Liver (tissue), 9 donors: ENCODE results near the gene ZNF205. TPM values are rescaled to one million over a fixed set of nuclear protein-coding genes. Genes with fewer than 3 reads are reported as not detected.

Source experiments
- DNase-seq: peaks from one replicate; pipeline ENCODE4 v3.0.0-alpha.2; 2017; ENCODE audit warnings: low spot score
- H3K27ac ChIP-seq, 2 donors: one replicate each; pipeline ENCODE4 v1.7.0; 2013; ENCODE audit warnings: inconsistent platforms in 2 of 2, low read length in 2 of 2, control low read depth in 1 of 2, low read depth in 1 of 2, mild to moderate bottlenecking in 1 of 2
- H3K27me3 ChIP-seq, 4 donors: one replicate each; pipeline versions ENCODE4 v1.6.1 to v1.7.0; 2013; ENCODE audit warnings: low read length in 3 of 4, inconsistent platforms in 1 of 4, mild to moderate bottlenecking in 1 of 4, moderate library complexity in 1 of 4; ENCODE audit not compliant: control insufficient read depth in 4 of 4, insufficient read depth in 4 of 4
- H3K36me3 ChIP-seq, 4 donors: one replicate each; pipeline versions ENCODE4 v1.6.1 to v1.7.0; 2013; ENCODE audit warnings: low read length in 3 of 4, mild to moderate bottlenecking in 3 of 4, low read depth in 1 of 4, moderate library complexity in 1 of 4; ENCODE audit not compliant: control insufficient read depth in 4 of 4, insufficient read depth in 3 of 4
- H3K4me1 ChIP-seq, 4 donors: one replicate each; pipeline versions ENCODE4 v1.6.1 to v1.7.0; 2013; ENCODE audit warnings: low read length in 3 of 4, mild to moderate bottlenecking in 3 of 4, moderate library complexity in 1 of 4; ENCODE audit not compliant: control insufficient read depth in 4 of 4, insufficient read depth in 4 of 4
- H3K4me3 ChIP-seq, 3 donors: one replicate each; pipeline versions ENCODE4 v1.6.1 to v1.7.0; 2013; ENCODE audit warnings: low read length in 3 of 3, control low read depth in 1 of 3, low read depth in 1 of 3, mild to moderate bottlenecking in 1 of 3
- H3K9ac ChIP-seq, 2 donors: one replicate each; pipeline ENCODE4 v1.7.0; 2013; ENCODE audit warnings: low read length in 2 of 2, mild to moderate bottlenecking in 2 of 2, moderate library complexity in 2 of 2, control low read depth in 1 of 2, low read depth in 1 of 2
- H3K9me3 ChIP-seq, 4 donors: one replicate each; pipeline versions ENCODE4 v1.6.1 to v1.7.0; 2013; ENCODE audit warnings: low read length in 3 of 4; ENCODE audit not compliant: control insufficient read depth in 4 of 4
- EGR1 ChIP-seq, 2 donors: IDR thresholded peaks; 2 replicates each; pipeline ENCODE4 v1.6.1; 2016 to 2018; ENCODE audit warnings: antibody characterized with exemption in 2 of 2, low read depth in 2 of 2
- FOXA1 ChIP-seq: IDR thresholded peaks from 2 replicates; pipeline ENCODE4 v1.6.1; 2016; ENCODE audit warnings: antibody characterized with exemption
- FOXA2 ChIP-seq: IDR thresholded peaks from 2 replicates; pipeline ENCODE4 v1.6.1; 2016; ENCODE audit warnings: antibody characterized with exemption
- GABPA ChIP-seq, 2 donors: IDR thresholded peaks in 1 of 2; conservative IDR thresholded peaks in 1 of 2; 2 replicates each; pipeline ENCODE4 v1.6.1; 2016; ENCODE audit warnings: antibody characterized with exemption in 2 of 2, mild to moderate bottlenecking in 1 of 2, moderate library complexity in 1 of 2
- HNF4A ChIP-seq, 2 donors: conservative IDR thresholded peaks; 2 replicates each; pipeline ENCODE4 v1.6.1; 2016; ENCODE audit warnings: antibody characterized with exemption in 2 of 2, mild to moderate bottlenecking in 2 of 2
- HNF4G ChIP-seq: IDR thresholded peaks from 2 replicates; pipeline ENCODE4 v1.6.1; 2016; ENCODE audit warnings: antibody characterized with exemption
- JUND ChIP-seq, 2 donors: IDR thresholded peaks; 2 replicates each; pipeline ENCODE4 v1.6.1; 2016; ENCODE audit warnings: antibody characterized with exemption in 2 of 2
- NR2F2 ChIP-seq: IDR thresholded peaks from 2 replicates; pipeline ENCODE4 v1.6.1; 2016; ENCODE audit warnings: antibody characterized with exemption
- RAD21 ChIP-seq, 2 donors: IDR thresholded peaks; 2 replicates each; pipeline ENCODE4 v1.6.1; 2016; ENCODE audit warnings: antibody characterized with exemption in 2 of 2, mild to moderate bottlenecking in 2 of 2
- RXRA ChIP-seq, 2 donors: IDR thresholded peaks; 2 replicates each; pipeline ENCODE4 v1.6.1; 2017 to 2018; ENCODE audit warnings: antibody characterized with exemption in 2 of 2, mild to moderate bottlenecking in 1 of 2
- SP1 ChIP-seq: IDR thresholded peaks from 2 replicates; pipeline ENCODE4 v1.6.1; 2018; ENCODE audit warnings: antibody characterized with exemption, mild to moderate bottlenecking
- TAF1 ChIP-seq: conservative IDR thresholded peaks from 2 replicates; pipeline ENCODE4 v1.6.1; 2016; ENCODE audit warnings: antibody characterized with exemption, mild to moderate bottlenecking
- YY1 ChIP-seq: IDR thresholded peaks from 2 replicates; pipeline ENCODE4 v1.6.1; 2016; ENCODE audit warnings: antibody characterized with exemption, mild to moderate bottlenecking
- WGBS: extraction: QIAGEN DNeasy Blood & Tissue Kit; methylation state at CpG from one replicate; pipeline ENCODE4 v1.1.7; 2013; 5-methylcytosine and 5-hydroxymethylcytosine counted together
- polyA plus RNA-seq, 2 donors: library from polyadenylated mRNA; stranded (reverse) in 1 of 2; unstranded in 1 of 2; fragments of 200-250 nt in 1 of 2; fragments of >200 nt in 1 of 2; fragmentation: Nextera tagmentation in 1 of 2; extraction: Ambion mirVana in 1 of 2; gene quantifications; one replicate each; pipeline versions ENCODE4 v1.2.1 to v1.2.3, GENCODE V29; 2013 to 2015
- total RNA-seq, 2 donors: library from RNA; depleted of rRNA; stranded (reverse); fragments of >200 nt; gene quantifications; one replicate each; pipeline ENCODE4 v1.2.3, GENCODE V29; 2014
- TF ChIP-seq, protein P1 (sequence below): IDR thresholded peaks from 2 replicates; pipeline ENCODE4 v1.6.1; 2016; ENCODE audit warnings: antibody characterized with exemption
- TF ChIP-seq, protein P2 (sequence below): IDR thresholded peaks from 2 replicates; pipeline ENCODE4 v1.6.1; 2016; ENCODE audit warnings: antibody characterized with exemption, mild to moderate bottlenecking
- TF ChIP-seq, protein P3 (sequence below): IDR thresholded peaks from 2 replicates; pipeline ENCODE4 v1.6.1; 2016; ENCODE audit warnings: antibody characterized with exemption
- TF ChIP-seq, protein P4 (sequence below): fragments of 150-350 bp; IDR thresholded peaks from 2 replicates; pipeline ENCODE4 v1.5.1; 2017; ENCODE audit warnings: improper control_type of control experiment, low read depth, low read length; ENCODE audit not compliant: missing input control
- TF ChIP-seq, protein P5 (sequence below): IDR thresholded peaks from 2 replicates; pipeline ENCODE4 v1.6.1; 2016; ENCODE audit warnings: antibody characterized with exemption
- donor health status: healthy.
- donor health status: healthy.
- donor health status: healthy.
- donor health status: healthy.
- donor health status: healthy.

Gene ZNF205
- total and polyA plus RNA-seq, 4 donors: 2.0 to 6.9 (median 5.0) TPM

DNA sequence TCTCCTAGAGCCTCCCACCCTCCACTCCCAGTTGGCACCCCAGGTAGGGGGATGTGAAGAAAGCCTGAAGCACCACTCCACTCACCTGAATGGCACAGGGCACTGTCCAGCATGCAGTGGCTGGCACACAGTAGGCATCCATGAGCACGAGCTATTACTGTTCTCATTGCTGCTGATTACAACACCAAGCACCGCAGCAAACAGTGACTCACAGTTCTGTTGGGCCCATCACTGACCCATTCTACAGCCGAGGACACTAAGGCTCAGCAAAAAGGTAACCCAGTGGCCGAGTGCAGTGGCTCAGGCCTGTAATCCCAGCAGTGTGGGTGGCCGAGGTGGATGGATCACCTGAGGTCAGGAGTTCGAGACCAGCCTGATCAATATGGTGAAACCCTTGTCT is 16.0 kb upstream of the ZNF205 start:
- Histone ChIP-seq H3K9me3 (no peaks in the 10 kb centered on the region), H3K27ac (no peak overlapping the region), H3K4me1 (peaks cover 0 to 16% (median 7%) of the 10 kb centered on the region in 4 donors), H3K9ac (no peak overlapping the region), H3K4me3 (no peak overlapping the region), H3K27me3 (no peaks in the 10 kb centered on the region), H3K36me3 (no peaks in the 10 kb centered on the region)
- 84% methylated on average over 6 of the region's 6 CpGs for WGBS
- DNase-seq: no peak
- TF ChIP-seq JUND (IDR thresholded peaks at IDR 0.05) (no peak), HNF4A (conservative IDR thresholded peaks at IDR 0.05) (no peak), EGR1 (IDR thresholded peaks at IDR 0.05; ENCODE audit: low read depth in 2 of 2) (no peak), FOXA1 (no peak), RXRA (IDR thresholded peaks at IDR 0.05) (no peak), NR2F2 (no peak), TAF1 (no peak)
- TF ChIP-seq, protein P1, sequence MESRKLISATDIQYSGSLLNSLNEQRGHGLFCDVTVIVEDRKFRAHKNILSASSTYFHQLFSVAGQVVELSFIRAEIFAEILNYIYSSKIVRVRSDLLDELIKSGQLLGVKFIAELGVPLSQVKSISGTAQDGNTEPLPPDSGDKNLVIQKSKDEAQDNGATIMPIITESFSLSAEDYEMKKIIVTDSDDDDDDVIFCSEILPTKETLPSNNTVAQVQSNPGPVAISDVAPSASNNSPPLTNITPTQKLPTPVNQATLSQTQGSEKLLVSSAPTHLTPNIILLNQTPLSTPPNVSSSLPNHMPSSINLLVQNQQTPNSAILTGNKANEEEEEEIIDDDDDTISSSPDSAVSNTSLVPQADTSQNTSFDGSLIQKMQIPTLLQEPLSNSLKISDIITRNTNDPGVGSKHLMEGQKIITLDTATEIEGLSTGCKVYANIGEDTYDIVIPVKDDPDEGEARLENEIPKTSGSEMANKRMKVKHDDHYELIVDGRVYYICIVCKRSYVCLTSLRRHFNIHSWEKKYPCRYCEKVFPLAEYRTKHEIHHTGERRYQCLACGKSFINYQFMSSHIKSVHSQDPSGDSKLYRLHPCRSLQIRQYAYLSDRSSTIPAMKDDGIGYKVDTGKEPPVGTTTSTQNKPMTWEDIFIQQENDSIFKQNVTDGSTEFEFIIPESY: no peak
- TF ChIP-seq, protein P2, sequence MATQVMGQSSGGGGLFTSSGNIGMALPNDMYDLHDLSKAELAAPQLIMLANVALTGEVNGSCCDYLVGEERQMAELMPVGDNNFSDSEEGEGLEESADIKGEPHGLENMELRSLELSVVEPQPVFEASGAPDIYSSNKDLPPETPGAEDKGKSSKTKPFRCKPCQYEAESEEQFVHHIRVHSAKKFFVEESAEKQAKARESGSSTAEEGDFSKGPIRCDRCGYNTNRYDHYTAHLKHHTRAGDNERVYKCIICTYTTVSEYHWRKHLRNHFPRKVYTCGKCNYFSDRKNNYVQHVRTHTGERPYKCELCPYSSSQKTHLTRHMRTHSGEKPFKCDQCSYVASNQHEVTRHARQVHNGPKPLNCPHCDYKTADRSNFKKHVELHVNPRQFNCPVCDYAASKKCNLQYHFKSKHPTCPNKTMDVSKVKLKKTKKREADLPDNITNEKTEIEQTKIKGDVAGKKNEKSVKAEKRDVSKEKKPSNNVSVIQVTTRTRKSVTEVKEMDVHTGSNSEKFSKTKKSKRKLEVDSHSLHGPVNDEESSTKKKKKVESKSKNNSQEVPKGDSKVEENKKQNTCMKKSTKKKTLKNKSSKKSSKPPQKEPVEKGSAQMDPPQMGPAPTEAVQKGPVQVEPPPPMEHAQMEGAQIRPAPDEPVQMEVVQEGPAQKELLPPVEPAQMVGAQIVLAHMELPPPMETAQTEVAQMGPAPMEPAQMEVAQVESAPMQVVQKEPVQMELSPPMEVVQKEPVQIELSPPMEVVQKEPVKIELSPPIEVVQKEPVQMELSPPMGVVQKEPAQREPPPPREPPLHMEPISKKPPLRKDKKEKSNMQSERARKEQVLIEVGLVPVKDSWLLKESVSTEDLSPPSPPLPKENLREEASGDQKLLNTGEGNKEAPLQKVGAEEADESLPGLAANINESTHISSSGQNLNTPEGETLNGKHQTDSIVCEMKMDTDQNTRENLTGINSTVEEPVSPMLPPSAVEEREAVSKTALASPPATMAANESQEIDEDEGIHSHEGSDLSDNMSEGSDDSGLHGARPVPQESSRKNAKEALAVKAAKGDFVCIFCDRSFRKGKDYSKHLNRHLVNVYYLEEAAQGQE: no peak

DNA sequence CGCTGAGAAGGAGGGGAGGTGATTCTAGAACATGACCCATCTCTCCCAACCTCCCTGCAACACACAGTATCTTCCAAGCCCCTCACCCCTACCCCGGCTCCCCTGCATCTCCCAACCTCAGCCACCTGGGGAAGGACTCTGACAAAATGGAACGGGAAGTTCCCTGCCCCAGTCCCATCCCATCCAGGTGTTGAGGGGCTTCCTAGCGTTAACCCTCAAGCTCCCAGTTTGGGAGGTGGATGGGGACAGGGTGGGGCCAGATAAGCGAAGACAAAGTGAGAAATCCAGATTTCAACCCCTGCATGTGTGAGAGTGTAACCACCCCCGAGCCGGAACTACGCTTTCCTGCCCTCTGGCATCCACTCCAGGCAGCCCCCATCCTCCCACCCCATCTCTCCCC is 15.1 kb upstream of the ZNF205 start:
- H3K9me3 ChIP-seq: no peaks in the 10 kb centered on the region
- 61% methylated on average over 8 of the region's 8 CpGs for WGBS
- H3K27me3 ChIP-seq: no peaks in the 10 kb centered on the region
- no peak for TF ChIP-seq NR2F2
- TF ChIP-seq, protein P3, sequence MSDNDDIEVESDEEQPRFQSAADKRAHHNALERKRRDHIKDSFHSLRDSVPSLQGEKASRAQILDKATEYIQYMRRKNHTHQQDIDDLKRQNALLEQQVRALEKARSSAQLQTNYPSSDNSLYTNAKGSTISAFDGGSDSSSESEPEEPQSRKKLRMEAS: no peak
- TF ChIP-seq, protein P2: no peak
- no peak for TF ChIP-seq RAD21 (IDR thresholded peaks at IDR 0.05)
- TF ChIP-seq, protein P1: no peak
- no peak for TF ChIP-seq RXRA (IDR thresholded peaks at IDR 0.05)
- TF ChIP-seq EGR1 (IDR thresholded peaks at IDR 0.05; ENCODE audit: low read depth in 2 of 2): no peak
- no peak for TF ChIP-seq YY1
- TF ChIP-seq HNF4A (conservative IDR thresholded peaks at IDR 0.05): no peak
- TF ChIP-seq HNF4G: no peak
- TF ChIP-seq, protein P4, sequence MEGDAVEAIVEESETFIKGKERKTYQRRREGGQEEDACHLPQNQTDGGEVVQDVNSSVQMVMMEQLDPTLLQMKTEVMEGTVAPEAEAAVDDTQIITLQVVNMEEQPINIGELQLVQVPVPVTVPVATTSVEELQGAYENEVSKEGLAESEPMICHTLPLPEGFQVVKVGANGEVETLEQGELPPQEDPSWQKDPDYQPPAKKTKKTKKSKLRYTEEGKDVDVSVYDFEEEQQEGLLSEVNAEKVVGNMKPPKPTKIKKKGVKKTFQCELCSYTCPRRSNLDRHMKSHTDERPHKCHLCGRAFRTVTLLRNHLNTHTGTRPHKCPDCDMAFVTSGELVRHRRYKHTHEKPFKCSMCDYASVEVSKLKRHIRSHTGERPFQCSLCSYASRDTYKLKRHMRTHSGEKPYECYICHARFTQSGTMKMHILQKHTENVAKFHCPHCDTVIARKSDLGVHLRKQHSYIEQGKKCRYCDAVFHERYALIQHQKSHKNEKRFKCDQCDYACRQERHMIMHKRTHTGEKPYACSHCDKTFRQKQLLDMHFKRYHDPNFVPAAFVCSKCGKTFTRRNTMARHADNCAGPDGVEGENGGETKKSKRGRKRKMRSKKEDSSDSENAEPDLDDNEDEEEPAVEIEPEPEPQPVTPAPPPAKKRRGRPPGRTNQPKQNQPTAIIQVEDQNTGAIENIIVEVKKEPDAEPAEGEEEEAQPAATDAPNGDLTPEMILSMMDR: no peak
- TF ChIP-seq GABPA (IDR thresholded peaks at IDR 0.05 in 1 of 2, conservative IDR thresholded peaks at IDR 0.05 in 1 of 2): no peak
- TF ChIP-seq, protein P5, sequence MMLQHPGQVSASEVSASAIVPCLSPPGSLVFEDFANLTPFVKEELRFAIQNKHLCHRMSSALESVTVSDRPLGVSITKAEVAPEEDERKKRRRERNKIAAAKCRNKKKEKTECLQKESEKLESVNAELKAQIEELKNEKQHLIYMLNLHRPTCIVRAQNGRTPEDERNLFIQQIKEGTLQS: no peak
- no peak for TF ChIP-seq SP1
- no peak for TF ChIP-seq FOXA2
- no peak for TF ChIP-seq TAF1
- no peak overlapping the region for H3K4me3 ChIP-seq
- no peak overlapping the region for H3K9ac ChIP-seq
- no peak overlapping the region for H3K27ac ChIP-seq
- H3K36me3 ChIP-seq: no peaks in the 10 kb centered on the region
- H3K4me1 ChIP-seq: peaks cover 0 to 16% (median 7%) of the 10 kb centered on the region in 4 donors
- DNase-seq: no peak
